ENCODE data around the gene IFIT2.

IFIT2 gene

GRCh38 chr10:89352802-89353201 lies 51.0 kb downstream of the IFIT2 start:
- Histone ChIP-seq H3K36me3 (ENCODE audit: control insufficient read depth in 1 of 2, insufficient read depth in 2 of 2, low read length in 2 of 2) (peaks cover 0 to 6% of the 10 kb centered on the region in 2 donors), H3K27ac (ENCODE audit: low read length) (no peak overlapping the region), H3K27me3 (ENCODE audit: low read depth, low read length) (no peaks in the 10 kb centered on the region), H3K4me1 (ENCODE audit: control insufficient read depth in 1 of 2, insufficient read depth in 2 of 2, low read length in 2 of 2) (peaks cover 10 to 13% of the 10 kb centered on the region in 2 donors), H3K9me3 (ENCODE audit: control insufficient read depth in 1 of 2, low read length in 2 of 2) (no peaks in the 10 kb centered on the region), H3K4me3 (ENCODE audit: low read depth in 1 of 2, low read length in 2 of 2) (no peak overlapping the region)

GRCh38 chr10:89355394-89355931 lies 53.6 kb downstream of the IFIT2 start:
- Histone ChIP-seq H3K4me3 (ENCODE audit: low read depth in 1 of 2, low read length in 2 of 2) (no peak overlapping the region), H3K9me3 (ENCODE audit: control insufficient read depth in 1 of 2, low read length in 2 of 2) (no peaks in the 10 kb centered on the region), H3K27ac (ENCODE audit: low read length) (no peak overlapping the region), H3K27me3 (ENCODE audit: low read depth, low read length) (no peaks in the 10 kb centered on the region), H3K36me3 (ENCODE audit: control insufficient read depth in 1 of 2, insufficient read depth in 2 of 2, low read length in 2 of 2) (peaks cover 0 to 6% of the 10 kb centered on the region in 2 donors), H3K4me1 (ENCODE audit: control insufficient read depth in 1 of 2, insufficient read depth in 2 of 2, low read length in 2 of 2) (peaks cover 7 to 13% of the 10 kb centered on the region in 2 donors)

GRCh38 chr10:89357096-89357495 lies 55.2 kb downstream of the IFIT2 start:
- Histone ChIP-seq H3K4me1 (ENCODE audit: control insufficient read depth in 1 of 2, insufficient read depth in 2 of 2, low read length in 2 of 2) (peaks cover 0 to 3% of the 10 kb centered on the region in 2 donors), H3K4me3 (ENCODE audit: low read depth in 1 of 2, low read length in 2 of 2) (no peak overlapping the region), H3K27ac (ENCODE audit: low read length) (no peak overlapping the region), H3K36me3 (ENCODE audit: control insufficient read depth in 1 of 2, insufficient read depth in 2 of 2, low read length in 2 of 2) (no peaks in the 10 kb centered on the region), H3K27me3 (ENCODE audit: low read depth, low read length) (no peaks in the 10 kb centered on the region), H3K9me3 (ENCODE audit: control insufficient read depth in 1 of 2, low read length in 2 of 2) (no peaks in the 10 kb centered on the region)

- H3K27me3 ChIP-seq (ENCODE audit: low read depth, low read length) = no peaks in the 10 kb centered on the region
- H3K4me1 ChIP-seq (ENCODE audit: control insufficient read depth in 1 of 2, insufficient read depth in 2 of 2, low read length in 2 of 2) = no peaks in the 10 kb centered on the region
- no peak overlapping the region for H3K4me3 ChIP-seq (ENCODE audit: low read depth in 1 of 2, low read length in 2 of 2)
- H3K36me3 ChIP-seq (ENCODE audit: control insufficient read depth in 1 of 2, insufficient read depth in 2 of 2, low read length in 2 of 2) = no peaks in the 10 kb centered on the region
- no peak overlapping the region for H3K27ac ChIP-seq (ENCODE audit: low read length)
- H3K9me3 ChIP-seq (ENCODE audit: control insufficient read depth in 1 of 2, low read length in 2 of 2) = no peaks in the 10 kb centered on the region
Measured at GRCh38 chr10:89357975-89358374, 56.1 kb downstream of the IFIT2 start.
